IPS DF 19.7 (cell line): ENCODE results near the gene C16orf95.

Source experiments
- DNase-seq: peaks from one replicate; pipeline ENCODE4 v3.0.0-alpha.2; 2013; ENCODE audit warnings: low read depth, low spot score

Gene C16orf95

DNA sequence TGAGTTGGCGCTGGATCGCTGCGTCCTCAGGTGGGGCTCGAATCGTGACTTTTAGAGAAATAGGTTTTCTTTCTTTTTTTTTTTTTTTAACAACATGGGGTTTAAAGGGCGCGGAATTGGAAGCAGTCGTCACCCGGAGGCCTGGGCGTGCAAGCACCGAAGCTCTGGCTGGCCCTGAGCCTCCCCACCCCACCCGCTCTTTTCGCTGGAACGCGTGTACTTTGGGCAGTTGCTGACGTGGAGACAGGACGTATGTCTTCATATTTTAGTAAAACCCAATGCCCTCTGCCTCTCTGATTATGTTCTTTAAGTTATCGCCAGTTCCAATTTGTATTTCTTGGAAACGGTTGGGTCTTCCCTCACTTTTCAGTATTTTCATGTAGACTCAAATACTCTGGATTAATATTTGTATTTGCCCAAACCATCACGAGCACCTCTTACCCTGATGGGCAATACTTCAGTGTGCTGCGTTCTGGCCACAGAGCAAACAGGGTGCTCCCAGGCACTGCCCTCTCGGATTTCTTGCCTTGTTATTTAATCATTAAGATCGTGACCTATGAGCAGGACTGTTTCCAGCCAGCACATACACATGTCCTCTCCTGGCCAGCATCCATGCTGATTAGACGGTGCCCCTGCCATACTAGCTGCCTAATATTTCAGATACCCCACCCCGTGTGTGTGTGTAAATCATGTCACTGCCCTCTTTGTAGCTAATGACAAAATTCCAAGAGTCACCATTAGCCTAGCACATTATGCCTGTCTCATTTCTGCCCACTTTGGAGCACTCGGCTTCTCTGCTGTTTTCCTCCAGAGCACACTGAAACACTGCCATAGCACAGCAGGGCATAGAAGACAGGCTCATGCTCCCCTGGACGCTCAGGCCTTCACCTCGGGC lies 805 bp upstream of the C16orf95 start:
- no peak for DNase-seq

GRCh38 chr16:87316450-87316922 lies 706 bp downstream of the C16orf95 start:
- no peak for DNase-seq

GRCh38 chr16:87314990-87315420 lies 2.2 kb downstream of the C16orf95 start:
- DNase-seq: no peak

DNA sequence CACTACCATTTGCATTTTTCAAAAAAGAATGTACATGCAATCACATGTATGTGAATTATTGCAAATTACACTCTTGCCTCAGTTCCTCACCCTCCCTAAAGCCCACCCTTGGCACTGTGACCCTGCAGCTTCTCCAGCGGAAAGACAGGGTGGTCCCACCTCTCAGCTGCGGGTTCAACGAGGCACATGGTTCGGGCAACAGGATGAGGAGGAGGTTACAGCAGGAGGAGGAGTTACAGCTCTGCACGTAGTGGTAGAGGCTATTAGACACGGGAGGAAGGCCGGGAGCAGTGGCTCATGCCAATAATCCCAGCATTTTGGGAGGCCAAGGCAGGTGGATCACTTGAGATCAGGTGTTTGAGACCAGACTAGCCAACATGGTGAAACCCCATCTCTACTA lies 5.2 kb downstream of the C16orf95 start:
- DNase-seq: no peak

DNA sequence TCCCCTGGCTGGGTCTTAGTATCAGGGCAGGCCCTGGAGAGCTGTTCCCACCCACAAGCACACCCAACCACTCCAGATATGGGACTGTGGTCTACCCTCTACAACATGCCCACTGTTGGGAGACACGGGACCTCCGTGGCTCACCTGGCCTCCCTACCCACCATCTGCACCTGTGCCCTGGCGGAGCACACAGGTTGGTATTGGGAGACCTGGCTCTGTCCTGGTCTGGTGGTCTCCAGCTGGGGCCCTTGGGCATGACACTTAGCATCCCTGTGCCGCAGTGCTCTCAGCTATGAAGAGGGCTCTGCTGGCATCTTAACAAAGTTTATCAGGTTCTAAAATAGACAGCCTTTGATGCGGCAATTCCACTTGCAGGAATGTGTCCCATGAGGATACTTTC lies 5.8 kb downstream of the C16orf95 start:
- no peak for DNase-seq

GRCh38 chr16:87310610-87311009 lies 6.6 kb downstream of the C16orf95 start:
- DNase-seq: no peak

DNA sequence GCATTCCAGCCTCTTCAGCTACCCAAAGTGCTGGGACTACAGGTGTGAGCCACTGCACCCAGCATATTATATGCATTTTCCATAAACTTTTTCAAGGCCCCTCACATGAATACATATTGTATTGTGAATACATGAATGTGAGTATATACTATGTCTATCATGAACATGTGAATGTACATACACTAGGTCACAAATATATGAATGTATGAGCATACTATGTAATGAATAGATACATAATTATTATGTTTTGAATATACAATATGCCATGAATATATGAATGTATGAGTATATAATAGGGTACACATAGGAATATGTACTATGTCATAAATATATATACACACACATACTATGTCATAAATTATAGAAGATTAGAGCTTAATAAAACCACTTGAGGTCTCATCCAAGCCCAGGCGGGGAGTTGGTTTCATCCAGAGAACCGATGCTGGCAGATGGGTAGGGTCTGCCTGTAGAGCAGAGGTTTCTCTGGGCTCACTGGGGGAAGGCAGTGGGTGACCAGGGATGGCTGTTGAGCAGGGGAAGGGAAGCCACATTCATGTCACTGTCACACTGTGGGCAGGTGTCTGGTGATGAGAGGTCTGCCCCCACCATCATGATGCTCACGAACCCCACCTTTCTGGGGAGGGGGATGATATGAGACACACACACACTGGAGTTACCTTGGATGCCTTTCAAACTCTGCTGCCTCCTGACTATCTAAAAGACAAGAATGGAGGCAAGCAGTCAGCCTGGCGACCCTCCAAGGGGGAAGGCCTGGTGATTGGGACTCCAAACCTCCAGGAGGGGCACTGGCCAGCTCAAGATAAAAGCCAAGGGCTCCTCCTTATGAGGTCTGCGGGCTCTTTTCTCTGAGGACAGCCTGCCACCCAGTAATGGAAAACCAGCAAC lies 7.3 kb downstream of the C16orf95 start:
- DNase-seq: no peak

GRCh38 chr16:87308826-87309225 lies 8.4 kb downstream of the C16orf95 start:
- DNase-seq: no peak

- no peak for DNase-seq
Observed at GRCh38 chr16:87306516-87306915, 10.7 kb downstream of the C16orf95 start.

DNA sequence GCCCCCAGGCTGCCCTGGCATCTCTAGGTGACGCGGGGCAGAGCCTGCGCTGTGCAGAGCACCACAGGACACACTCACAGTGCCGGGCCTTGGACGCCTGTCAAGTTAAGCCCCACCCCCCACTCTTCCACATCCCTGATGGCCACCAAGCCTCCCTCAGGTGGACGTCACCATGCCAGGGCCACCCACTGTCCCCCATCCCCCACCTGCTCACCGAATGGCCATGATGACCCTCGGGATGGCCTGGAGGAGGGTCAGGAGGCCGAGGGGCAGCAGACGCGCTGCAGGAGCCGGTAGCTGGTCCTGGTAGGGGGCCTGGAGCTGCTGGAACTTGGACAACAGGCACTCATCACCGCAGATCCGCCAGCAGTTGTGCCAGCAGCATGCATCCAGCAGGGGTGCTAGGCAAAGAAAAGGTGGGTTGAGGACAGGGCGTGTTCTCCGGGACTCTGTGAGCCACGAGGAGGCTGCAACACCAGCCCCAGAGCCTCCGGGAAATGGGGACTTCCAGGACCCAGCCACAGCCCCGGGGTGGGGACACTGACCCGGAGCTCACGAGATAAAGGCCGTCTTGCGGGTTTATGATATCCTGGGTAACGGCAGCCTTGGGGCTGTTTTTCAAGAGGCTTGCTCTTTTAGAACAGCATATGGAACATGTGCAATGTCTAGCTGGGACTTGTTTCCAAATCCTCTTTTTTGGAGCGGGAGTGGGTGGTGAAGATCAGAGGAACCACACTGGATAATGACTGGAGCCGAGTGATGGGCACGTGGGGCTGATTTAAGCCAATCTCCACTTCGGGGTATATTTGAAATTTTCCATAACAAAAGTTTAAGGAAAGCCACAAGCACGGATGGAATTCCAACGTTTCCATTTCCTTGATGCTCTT lies 11.4 kb downstream of the C16orf95 start:
- no peak for DNase-seq

DNA sequence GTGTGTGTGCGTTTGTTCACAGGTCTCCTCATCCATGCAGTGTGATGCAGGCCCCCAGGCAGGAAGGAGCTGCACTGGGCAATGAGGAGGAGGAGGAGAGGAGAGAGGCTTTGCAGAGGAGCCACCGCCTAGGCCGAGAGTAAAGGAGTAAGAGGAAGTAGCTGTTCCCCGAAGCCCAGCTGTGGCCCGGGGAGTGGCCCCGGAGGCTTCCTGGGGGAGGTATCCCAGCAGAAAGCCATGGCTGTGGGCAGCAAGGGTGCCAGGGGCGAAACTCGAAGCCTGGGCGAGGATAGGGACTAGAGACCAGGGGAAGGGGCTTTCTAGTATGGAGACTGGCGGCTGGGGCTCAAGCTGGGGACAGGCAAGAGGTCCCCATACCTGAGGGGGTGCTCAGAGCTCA lies 12.2 kb downstream of the C16orf95 start:
- no peak for DNase-seq

GRCh38 chr16:87303962-87304521 lies 13.2 kb downstream of the C16orf95 start:
- no peak for DNase-seq

DNA sequence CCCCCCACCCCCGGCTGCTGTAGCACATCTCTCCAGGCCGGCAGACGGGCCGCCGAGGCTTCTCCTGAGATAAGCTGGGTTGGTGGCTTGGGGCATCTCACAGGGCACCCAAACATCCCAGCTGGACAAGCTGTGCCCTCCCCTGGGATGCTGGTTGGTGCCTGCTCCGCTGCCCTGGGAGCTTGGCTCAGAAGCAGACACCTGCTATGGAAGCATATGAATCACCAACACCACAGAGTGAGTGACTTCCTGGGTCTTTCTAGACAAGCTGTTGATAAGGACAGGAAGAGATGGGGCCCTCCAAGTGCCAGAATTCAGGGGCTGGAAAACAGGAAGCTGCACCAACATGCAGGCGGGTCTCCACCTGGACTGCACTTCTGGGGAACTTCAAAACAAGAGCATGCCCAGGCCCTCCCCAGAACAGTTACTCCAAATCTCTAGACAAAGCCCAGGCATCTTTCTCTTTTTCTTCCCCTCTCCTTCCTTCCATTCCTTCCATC lies 13.7 kb downstream of the C16orf95 start:
- DNase-seq: no peak

- DNase-seq: no peak
Observed at GRCh38 chr16:87298857-87299465, 18.2 kb downstream of the C16orf95 start.

DNA sequence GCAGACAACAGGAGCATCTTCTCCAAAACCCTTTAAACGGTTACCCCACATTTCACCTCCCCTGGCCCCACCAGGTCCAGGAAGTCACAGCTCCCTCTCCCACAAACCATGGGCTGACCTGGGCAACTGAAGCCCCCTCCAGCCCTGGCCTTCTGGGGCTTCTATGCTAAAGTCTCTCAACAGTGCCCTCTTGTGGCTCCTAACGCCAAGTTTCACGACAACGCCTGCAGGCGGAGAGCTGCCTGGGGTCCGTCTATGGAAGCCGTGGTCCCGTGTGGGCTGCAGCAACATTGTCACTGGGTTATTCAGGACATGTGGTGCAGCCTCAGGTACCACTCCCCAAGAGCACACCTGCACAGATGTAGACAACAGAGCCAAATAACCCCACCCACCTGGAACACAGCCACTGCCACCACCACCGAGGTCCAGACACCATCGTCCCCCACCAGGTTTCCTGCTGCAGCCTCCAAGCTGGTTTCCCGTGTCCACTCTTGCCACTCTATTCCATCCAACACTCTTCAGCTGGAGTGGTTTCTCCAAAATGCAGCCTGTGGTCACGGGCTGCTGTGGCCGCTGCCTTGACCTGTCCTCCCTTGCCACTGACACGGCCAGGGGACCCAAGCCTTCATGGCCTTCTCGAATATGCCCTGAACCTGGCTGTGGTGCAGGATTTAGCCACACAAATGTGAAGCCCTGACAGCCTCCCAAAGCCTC lies 19.1 kb downstream of the C16orf95 start:
- no peak for DNase-seq

GRCh38 chr16:87297407-87297806 lies 19.8 kb downstream of the C16orf95 start:
- DNase-seq: no peak

DNA sequence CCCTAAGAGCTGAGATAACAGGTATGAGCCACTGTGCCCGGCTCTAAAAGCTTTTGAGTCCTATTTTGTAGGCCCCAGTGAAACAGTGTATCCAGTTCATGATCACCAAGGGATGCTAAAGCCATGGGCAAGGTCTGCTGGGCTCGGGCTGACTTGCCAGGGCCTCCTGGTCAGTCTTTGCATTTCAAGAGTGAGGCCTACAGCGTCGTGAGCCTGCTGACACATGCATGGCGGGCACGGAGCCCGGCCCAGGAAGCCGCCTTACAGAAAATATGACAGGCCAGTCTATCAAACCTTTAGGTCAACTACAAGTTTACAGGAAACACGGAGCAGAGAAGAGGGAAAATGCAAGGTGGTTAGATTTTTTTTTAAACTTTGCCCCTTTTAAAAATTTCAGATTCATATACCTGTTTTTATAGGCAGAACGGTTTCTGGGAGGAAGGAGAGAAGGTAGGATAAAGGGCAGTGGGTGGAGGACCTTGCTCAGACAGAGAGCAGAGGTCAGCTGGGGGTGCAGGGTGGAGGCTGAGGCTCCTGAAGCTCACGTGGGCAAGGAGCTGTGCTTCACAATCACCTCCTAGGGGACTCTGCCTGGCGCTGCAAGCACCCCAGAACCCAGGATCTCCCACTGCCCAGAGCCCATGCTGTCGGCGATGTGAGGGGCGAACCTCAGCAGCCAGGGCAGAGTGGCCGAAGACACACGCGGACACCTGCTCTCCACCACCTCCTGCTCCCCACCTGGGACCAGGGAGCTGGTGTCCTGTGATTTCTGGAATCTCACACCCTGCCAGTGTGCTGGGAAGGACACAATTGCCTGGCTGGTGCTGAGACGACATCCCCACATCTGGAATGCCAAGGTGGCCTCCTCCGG lies 21.3 kb downstream of the C16orf95 start:
- no peak for DNase-seq

DNA sequence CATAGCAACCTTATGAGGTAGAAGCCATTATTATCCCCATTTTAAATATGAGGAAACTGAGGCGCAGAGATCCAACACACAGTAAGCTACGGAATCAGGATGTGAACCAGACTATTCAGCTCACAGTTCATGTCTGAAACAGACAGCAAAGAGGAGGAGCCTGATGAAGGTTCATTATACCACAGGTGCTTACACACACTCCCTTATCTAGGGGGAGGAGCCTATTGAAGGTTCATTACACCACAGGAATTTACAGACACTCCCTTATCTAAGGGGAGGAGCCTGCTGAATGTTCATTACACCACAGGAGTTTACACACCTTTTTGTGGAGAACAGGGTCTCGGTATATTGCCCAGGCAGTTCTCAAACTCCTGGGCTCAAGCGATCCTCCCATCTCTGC lies 21.9 kb downstream of the C16orf95 start:
- peak; percentile 45 for DNase-seq

DNA sequence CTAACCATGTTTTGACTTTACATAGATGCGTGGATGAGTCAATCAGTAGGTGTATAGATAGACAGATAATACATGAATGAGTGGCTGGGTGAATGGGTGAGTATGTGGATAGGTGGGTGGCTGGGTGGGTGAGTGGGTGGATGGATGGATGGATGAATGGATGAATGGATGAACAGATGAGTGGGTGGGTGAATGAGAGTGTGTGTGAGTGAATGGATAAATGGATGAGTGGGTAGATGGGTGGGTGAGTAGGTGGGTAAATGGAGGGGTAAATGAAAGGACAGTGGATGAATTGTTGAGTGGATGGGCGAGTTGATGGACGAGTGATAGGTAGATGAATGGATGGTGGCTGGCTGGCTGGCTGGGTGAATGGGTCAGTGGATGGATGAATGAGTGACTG lies 23.2 kb downstream of the C16orf95 start:
- DNase-seq: no peak
